K562 (cell line): ENCODE results near the gene MOAP1. TPM values are rescaled to one million over a fixed set of nuclear protein-coding genes. Genes with fewer than 3 reads are reported as not detected.
A peak's percentile ranks its signal among the peaks of the same experiment; 100 is the strongest.

Experiments used
- CBX2 ChIP-seq: fragments of 200-600 bp; sonication (generic); IDR thresholded peaks from one replicate; pipeline ENCODE4 v1.6.1; 2012; ENCODE audit warnings: mild to moderate bottlenecking, low read length, inconsistent platforms; ENCODE audit not compliant: insufficient read depth, poor library complexity, severe bottlenecking
- CREB3 ChIP-seq: fragments of 450-650 bp; conservative IDR thresholded peaks from 2 replicates; pipeline ENCODE4 v1.6.1; 2016; ENCODE audit warnings: missing genetic modification characterization, low read depth, mild to moderate bottlenecking, missing compliant biosample characterization, moderate library complexity
- POLR2G ChIP-seq: fragments of 200-400 bp; formaldehyde crosslinking; IDR thresholded peaks from 2 replicates; pipeline ENCODE4 v1.6.1; 2017; ENCODE audit warnings: low read depth, mild to moderate bottlenecking, antibody characterized with exemption, low read length, moderate library complexity
- RBM14 ChIP-seq: fragments of 200-400 bp; formaldehyde crosslinking; IDR thresholded peaks from 2 replicates; pipeline ENCODE4 v1.6.1; 2018; ENCODE audit warnings: low read depth, mild to moderate bottlenecking, low read length, moderate library complexity, borderline replicate concordance; ENCODE audit not compliant: insufficient read depth
- RUNX1 ChIP-seq: sonication (generic); IDR thresholded peaks from 2 replicates; pipeline ENCODE4 v1.6.1; 2016; ENCODE audit warnings: antibody characterized with exemption, low read depth
- ZBTB2 ChIP-seq: fragments of 450-650 bp; IDR thresholded peaks from 2 replicates; pipeline ENCODE4 v1.6.1; 2016; ENCODE audit warnings: antibody characterized with exemption
- ZFX ChIP-seq: sonication (generic); formaldehyde crosslinking; IDR thresholded peaks from 2 replicates; pipeline ENCODE4 v1.8.0; 2022; ENCODE audit warnings: mild to moderate bottlenecking, missing genetic modification reagents, moderate library complexity
- ZKSCAN8 ChIP-seq: fragments of 200-800 bp; sonication (Bioruptor generic); IDR thresholded peaks from 2 replicates; pipeline ENCODE4 v1.6.1; 2016; ENCODE audit warnings: missing genetic modification characterization, missing compliant biosample characterization
- polyA plus RNA-seq, 8 experiments: library from polyadenylated mRNA; depleted of rRNA in 4 of 8; stranded (reverse) in 5 of 8; unstranded in 3 of 8; fragments of >200 nt; fragmentation: Nextera tagmentation in 2 of 8; fragmentation: Illumina TruSeq in 1 of 8; extraction: Ambion mirVana in 2 of 8; extraction: Trizol in 1 of 8; gene quantifications; 2 replicates each; pipeline versions ENCODE4 v1.2.1 to v1.2.3, GENCODE V29; 2011 to 2014; ENCODE audit warnings: inconsistent platforms in 1 of 8, missing spikeins in 1 of 8
- total RNA-seq, 7 experiments: library from RNA; depleted of rRNA in 6 of 7; stranded (reverse); fragments of >200 nt in 6 of 7; fragmentation: Illumina TruSeq in 2 of 7; extraction: Trizol in 2 of 7; gene quantifications; 2 replicates each; pipeline versions ENCODE4 v1.2.1 to v1.2.3, GENCODE V29; 2011 to 2021; ENCODE audit warnings: low replicate concordance in 1 of 7
- TF ChIP-seq, protein P1 (sequence below): fragments of 450-650 bp; IDR thresholded peaks from one replicate; pipeline ENCODE4 v1.6.1; 2018; ENCODE audit warnings: mild to moderate bottlenecking, moderate library complexity; ENCODE audit not compliant: partially characterized antibody
- TF ChIP-seq, protein P2 (sequence below): sonication (generic); IDR thresholded peaks from 2 replicates; pipeline ENCODE4 v1.6.1; 2016
- TF ChIP-seq, protein P3 (sequence below): IDR thresholded peaks from 2 replicates; pipeline ENCODE4 v1.6.1; 2011; ENCODE audit not compliant: insufficient read length; ENCODE audit errors: extremely low read depth

MOAP1 gene
- total and polyA plus RNA-seq, 9 of the 15 experiments (the other 6 are each of a cell fraction or from before 2014, with no cell fraction given) = 1.5 to 14.4 (median 6.0) TPM

GRCh38 chr14:93150227-93151208 is 34.2 kb downstream of the MOAP1 start (continued):
- TF ChIP-seq ZBTB2 (no peak), RBM14 (no peak), POLR2G (no peak), ZKSCAN8 (CRISPR knock-in tag) (peak; percentile 58; the same call in 1 of the 2 replicates), ZFX (CRISPR knock-in tag) (no peak), CBX2 (no peak), CREB3 (tag) (no peak), RUNX1 (no peak)
- TF ChIP-seq, protein P1, sequence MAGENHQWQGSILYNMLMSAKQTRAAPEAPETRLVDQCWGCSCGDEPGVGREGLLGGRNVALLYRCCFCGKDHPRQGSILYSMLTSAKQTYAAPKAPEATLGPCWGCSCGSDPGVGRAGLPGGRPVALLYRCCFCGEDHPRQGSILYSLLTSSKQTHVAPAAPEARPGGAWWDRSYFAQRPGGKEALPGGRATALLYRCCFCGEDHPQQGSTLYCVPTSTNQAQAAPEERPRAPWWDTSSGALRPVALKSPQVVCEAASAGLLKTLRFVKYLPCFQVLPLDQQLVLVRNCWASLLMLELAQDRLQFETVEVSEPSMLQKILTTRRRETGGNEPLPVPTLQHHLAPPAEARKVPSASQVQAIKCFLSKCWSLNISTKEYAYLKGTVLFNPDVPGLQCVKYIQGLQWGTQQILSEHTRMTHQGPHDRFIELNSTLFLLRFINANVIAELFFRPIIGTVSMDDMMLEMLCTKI = no peak
- TF ChIP-seq, protein P2, sequence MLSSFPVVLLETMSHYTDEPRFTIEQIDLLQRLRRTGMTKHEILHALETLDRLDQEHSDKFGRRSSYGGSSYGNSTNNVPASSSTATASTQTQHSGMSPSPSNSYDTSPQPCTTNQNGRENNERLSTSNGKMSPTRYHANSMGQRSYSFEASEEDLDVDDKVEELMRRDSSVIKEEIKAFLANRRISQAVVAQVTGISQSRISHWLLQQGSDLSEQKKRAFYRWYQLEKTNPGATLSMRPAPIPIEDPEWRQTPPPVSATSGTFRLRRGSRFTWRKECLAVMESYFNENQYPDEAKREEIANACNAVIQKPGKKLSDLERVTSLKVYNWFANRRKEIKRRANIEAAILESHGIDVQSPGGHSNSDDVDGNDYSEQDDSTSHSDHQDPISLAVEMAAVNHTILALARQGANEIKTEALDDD = no peak
- TF ChIP-seq, protein P3, sequence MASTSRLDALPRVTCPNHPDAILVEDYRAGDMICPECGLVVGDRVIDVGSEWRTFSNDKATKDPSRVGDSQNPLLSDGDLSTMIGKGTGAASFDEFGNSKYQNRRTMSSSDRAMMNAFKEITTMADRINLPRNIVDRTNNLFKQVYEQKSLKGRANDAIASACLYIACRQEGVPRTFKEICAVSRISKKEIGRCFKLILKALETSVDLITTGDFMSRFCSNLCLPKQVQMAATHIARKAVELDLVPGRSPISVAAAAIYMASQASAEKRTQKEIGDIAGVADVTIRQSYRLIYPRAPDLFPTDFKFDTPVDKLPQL = no peak
- TF ChIP-seq, all 486 proteins: peak for 5
